NT2/D1 (cell line): ENCODE measurements around the gene PTGR3.

ENCODE experiments used
- YY1 ChIP-seq: IDR thresholded peaks from 2 replicates; pipeline ENCODE4 v1.6.1; 2011; ENCODE audit not compliant: insufficient read length, insufficient read depth
- ZNF274 ChIP-seq: IDR thresholded peaks from 2 replicates; pipeline ENCODE4 v1.6.1; 2011; ENCODE audit warnings: mild to moderate bottlenecking, low read depth, low read length

- TF ChIP-seq ZNF274 = no peak
- TF ChIP-seq YY1 = no peak
Observed at GRCh38 chr18:75253784-75254183, 44.8 kb upstream of the PTGR3 start.
